ENCODE results near the gene VDAC1. TPM values are rescaled to one million over a fixed set of nuclear protein-coding genes. Genes with fewer than 3 reads are reported as not detected.

The VDAC1 gene
- total RNA-seq, 1 donor from 2014 or later: 119 TPM

DNA sequence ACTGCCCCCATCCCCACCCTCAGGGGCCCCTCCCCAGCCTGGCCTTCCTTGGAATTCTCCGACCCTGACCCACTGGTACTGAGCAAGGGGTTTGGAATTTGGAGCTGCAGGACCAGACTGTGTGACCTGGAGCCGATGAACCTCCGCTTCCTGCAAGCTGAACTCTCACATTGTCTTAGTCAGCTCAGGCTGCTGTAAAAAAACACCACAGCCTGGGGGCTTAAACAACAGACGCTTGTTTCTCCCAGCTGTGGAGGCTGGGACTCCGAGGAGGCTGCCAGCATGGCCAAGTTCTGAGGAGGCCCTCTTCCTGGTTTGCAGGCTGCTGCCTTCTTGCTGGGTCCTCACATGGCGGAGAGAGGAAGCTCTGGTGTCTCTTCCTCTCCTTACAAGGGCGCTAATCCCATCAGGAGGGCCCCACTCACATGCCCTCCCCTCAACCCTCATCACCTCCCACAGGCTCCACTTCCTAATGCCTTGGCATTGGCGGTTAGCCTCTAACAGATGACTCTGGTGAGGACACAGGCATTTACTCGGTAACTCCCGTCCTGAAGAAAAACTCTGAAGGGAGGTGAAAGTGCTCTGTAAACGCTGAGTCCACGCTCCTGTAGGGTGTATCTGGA, 78.8 kb downstream of the VDAC1 start:
- no peak for DNase-seq (ENCODE audit: extremely low spot score, unreplicated experiment)
- Mint-ChIP-seq H3K27ac (ENCODE audit: unreplicated experiment) (no peak overlapping the region), H3K4me1 (ENCODE audit: unreplicated experiment) (peaks cover 10% of the 10 kb centered on the region), H3K9me3 (ENCODE audit: unreplicated experiment) (no peaks in the 10 kb centered on the region), H3K27me3 (ENCODE audit: unreplicated experiment) (peaks cover 25% of the 10 kb centered on the region), H3K4me3 (ENCODE audit: unreplicated experiment) (no peak overlapping the region), H3K36me3 (ENCODE audit: unreplicated experiment) (no peaks in the 10 kb centered on the region)
- TF ChIP-seq CTCF (IDR thresholded peaks at IDR 0.05): no peak

GRCh38 chr5:133925269-133925668, 79.5 kb downstream of the VDAC1 start:
- H3K9me3 Mint-ChIP-seq (ENCODE audit: unreplicated experiment): no peaks in the 10 kb centered on the region
- no peak overlapping the region for H3K27ac Mint-ChIP-seq (ENCODE audit: unreplicated experiment)
- peaks cover 10% of the 10 kb centered on the region for H3K4me1 Mint-ChIP-seq (ENCODE audit: unreplicated experiment)

GRCh38 chr5:133924221-133924920, 80.4 kb downstream of the VDAC1 start:
- H3K27ac Mint-ChIP-seq (ENCODE audit: unreplicated experiment): no peak overlapping the region
- H3K4me3 Mint-ChIP-seq (ENCODE audit: unreplicated experiment): no peak overlapping the region
- peaks cover 25% of the 10 kb centered on the region for H3K27me3 Mint-ChIP-seq (ENCODE audit: unreplicated experiment)
- TF ChIP-seq CTCF (IDR thresholded peaks at IDR 0.05): no peak
- no peaks in the 10 kb centered on the region for H3K9me3 Mint-ChIP-seq (ENCODE audit: unreplicated experiment)
- no peak for DNase-seq (ENCODE audit: extremely low spot score, unreplicated experiment)
- H3K36me3 Mint-ChIP-seq (ENCODE audit: unreplicated experiment): no peaks in the 10 kb centered on the region
- H3K4me1 Mint-ChIP-seq (ENCODE audit: unreplicated experiment): peaks cover 8% of the 10 kb centered on the region

More at GRCh38 chr5:133925269-133925668, 79.5 kb downstream of the VDAC1 start:
- no peaks in the 10 kb centered on the region for H3K36me3 Mint-ChIP-seq (ENCODE audit: unreplicated experiment)
- no peak for TF ChIP-seq CTCF (IDR thresholded peaks at IDR 0.05)
- no peak for DNase-seq (ENCODE audit: extremely low spot score, unreplicated experiment)
- H3K27me3 Mint-ChIP-seq (ENCODE audit: unreplicated experiment): peaks cover 25% of the 10 kb centered on the region
- H3K4me3 Mint-ChIP-seq (ENCODE audit: unreplicated experiment): no peak overlapping the region

DNA sequence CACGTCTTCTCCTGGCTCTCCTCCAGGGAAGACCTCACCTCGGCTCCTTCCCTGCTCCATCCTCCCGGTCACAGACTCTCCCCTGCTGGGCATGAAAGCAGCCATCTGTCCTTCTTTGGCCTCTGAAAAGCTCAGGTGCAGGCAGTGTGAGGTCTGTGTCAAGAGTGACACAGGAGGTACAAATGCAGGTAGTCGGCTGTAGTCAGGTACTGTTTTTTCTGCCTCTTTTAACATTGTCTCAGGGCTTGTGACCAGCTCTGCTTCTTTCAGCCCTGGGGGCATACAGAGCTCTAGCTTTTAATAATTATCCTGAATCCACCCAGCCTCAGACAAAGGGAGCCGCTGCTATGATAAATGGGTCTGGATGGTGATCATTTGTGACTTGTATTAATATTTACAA, 82.8 kb downstream of the VDAC1 start:
- no peak for TF ChIP-seq CTCF (IDR thresholded peaks at IDR 0.05)
- DNase-seq (ENCODE audit: extremely low spot score, unreplicated experiment): no peak
- Mint-ChIP-seq H3K27ac (ENCODE audit: unreplicated experiment) (no peak overlapping the region), H3K9me3 (ENCODE audit: unreplicated experiment) (no peaks in the 10 kb centered on the region), H3K36me3 (ENCODE audit: unreplicated experiment) (no peaks in the 10 kb centered on the region), H3K27me3 (ENCODE audit: unreplicated experiment) (peaks cover 25% of the 10 kb centered on the region), H3K4me3 (ENCODE audit: unreplicated experiment) (no peak overlapping the region), H3K4me1 (ENCODE audit: unreplicated experiment) (peaks cover 5% of the 10 kb centered on the region)

Other genes with a start within 250 kb of the VDAC1 start
- gene C5orf15, start 36.4 kb downstream of the VDAC1 start, total RNA-seq: 58.9 and 62.6 TPM in 2 replicates
- gene TCF7, start 109.7 kb upstream of the VDAC1 start, total RNA-seq: 0.57 and 0.67 TPM in 2 replicates
- gene SKP1, start 172.0 kb upstream of the VDAC1 start, total RNA-seq: 320 and 333 TPM in 2 replicates
- 108 and 117 TPM in 2 replicates for gene PPP2CA, start 221.1 kb upstream of the VDAC1 start, total RNA-seq

All from osteocyte (in vitro differentiated cells).